Spleen (tissue), 11 donors: Measurements from ENCODE around the gene HRG. TPM values are rescaled to one million over a fixed set of nuclear protein-coding genes. Genes with fewer than 3 reads are reported as not detected.

Experiments
- DNase-seq: peaks from one replicate; pipeline ENCODE4 v3.0.0-alpha.2; 2020
- H3K27ac ChIP-seq, 8 donors: fragments of 200-600 bp; sonication (generic) in 7 of 8; 1 replicate in 4 of 8; 2 replicates in 4 of 8; pipeline versions ENCODE4 v1.5.0 to v1.8.0; 2016 to 2021; ENCODE audit warnings: inconsistent platforms in 4 of 8, mild to moderate bottlenecking in 4 of 8, moderate library complexity in 1 of 8
- H3K27me3 ChIP-seq, 7 donors: fragments of 200-600 bp; sonication (generic) in 6 of 7; replicated peaks in 1 of 7; 1 replicate in 4 of 7; 2 replicates in 3 of 7; pipeline versions ENCODE4 v1.5.0 to v1.8.0; 2016 to 2021; ENCODE audit warnings: inconsistent platforms in 3 of 7, mild to moderate bottlenecking in 1 of 7
- H3K36me3 ChIP-seq, 6 donors: fragments of 200-600 bp; sonication (generic) in 5 of 6; 1 replicate in 4 of 6; 2 replicates in 2 of 6; pipeline versions ENCODE4 v1.5.0 to v1.8.0; 2016 to 2021; ENCODE audit warnings: inconsistent platforms in 2 of 6
- H3K4me1 ChIP-seq, 6 donors: fragments of 200-600 bp; sonication (generic) in 5 of 6; 1 replicate in 3 of 6; 2 replicates in 3 of 6; pipeline versions ENCODE4 v1.5.0 to v1.8.0; 2016 to 2021; ENCODE audit warnings: inconsistent platforms in 3 of 6
- H3K4me3 ChIP-seq, 8 donors: fragments of 200-600 bp; sonication (generic) in 7 of 8; 1 replicate in 4 of 8; 2 replicates in 4 of 8; pipeline versions ENCODE4 v1.5.0 to v1.8.0; 2016 to 2021; ENCODE audit warnings: inconsistent platforms in 4 of 8, mild to moderate bottlenecking in 4 of 8, moderate library complexity in 2 of 8
- H3K9me3 ChIP-seq, 8 donors: fragments of 200-600 bp; sonication (generic) in 7 of 8; 1 replicate in 4 of 8; 2 replicates in 4 of 8; pipeline versions ENCODE4 v1.5.0 to v1.8.0; 2016 to 2021; ENCODE audit warnings: inconsistent platforms in 4 of 8
- POLR2A ChIP-seq, 3 donors: fragments of 450-650 bp; IDR thresholded peaks; one replicate each; pipeline ENCODE4 v1.5.1; 2017; ENCODE audit warnings: antibody characterized with exemption in 3 of 3, mild to moderate bottlenecking in 1 of 3
- POLR2AphosphoS5 ChIP-seq, 3 donors: sonication (generic); formaldehyde crosslinking; IDR thresholded peaks; one replicate each; pipeline ENCODE4 v1.5.1; 2017; ENCODE audit warnings: antibody characterized with exemption in 3 of 3
- WGBS, 5 donors: extraction: QIAGEN DNeasy Blood & Tissue Kit in 3 of 5; methylation state at CpG; one replicate each; pipeline versions ENCODE4 v1.1.5 to v1.1.7; 2013 to 2018; 5-methylcytosine and 5-hydroxymethylcytosine counted together
- intact Hi-C: fragments of 100-400 bp; cut with DNase I; formaldehyde crosslinking; loops from one replicate; pipeline ENCODE4 v1.15.0; 2023; ENCODE audit warnings: low total_unique reads
- polyA plus RNA-seq, 3 donors: library from polyadenylated mRNA; stranded (reverse); fragments of 200-250 nt; gene quantifications; one replicate each; pipeline ENCODE4 v1.2.1, GENCODE V29; 2013
- total RNA-seq, 7 donors: library from RNA; depleted of rRNA in 3 of 7; stranded (reverse); fragments of >200 nt in 3 of 7; fragmentation: NEBNext Ultra II Directional in 4 of 7; extraction: Animal tissue kit (Norgen Biotek cat#: 25700) in 4 of 7; gene quantifications; one replicate each; pipeline versions ENCODE4 v1.1.0 to v1.2.1, GENCODE V29; 2016 to 2021
- TF ChIP-seq, protein P1 (sequence below), 11 experiments: fragments of 200-600 bp in 7 of 11; fragments of 450-650 bp in 4 of 11; sonication (generic) in 4 of 11; IDR thresholded peaks in 8 of 11; conservative IDR thresholded peaks in 3 of 11; 1 replicate in 7 of 11; 2 replicates in 4 of 11; pipeline versions ENCODE4 v1.4.0 to v1.8.0; 2016 to 2021; ENCODE audit warnings: antibody characterized with exemption in 11 of 11, inconsistent platforms in 4 of 11, mild to moderate bottlenecking in 1 of 11
- donor health status: healthy with polysubstance abuse.
- donor health status: DM: no; HTN: no; CAD: no; lungs with moderate emphysema.
- donor health status: DM: no; HTN: no; CAD: no.
- donor health status: Bipolar disorder and iron deficiency.
- donor health status: healthy.
- donor health status: DM: no; HTN: no; CAD: no.
- donor health status: DM: yes; HTN: yes; CAD: no.

HRG gene
- total and polyA plus RNA-seq, 10 donors, result not detected

DNA sequence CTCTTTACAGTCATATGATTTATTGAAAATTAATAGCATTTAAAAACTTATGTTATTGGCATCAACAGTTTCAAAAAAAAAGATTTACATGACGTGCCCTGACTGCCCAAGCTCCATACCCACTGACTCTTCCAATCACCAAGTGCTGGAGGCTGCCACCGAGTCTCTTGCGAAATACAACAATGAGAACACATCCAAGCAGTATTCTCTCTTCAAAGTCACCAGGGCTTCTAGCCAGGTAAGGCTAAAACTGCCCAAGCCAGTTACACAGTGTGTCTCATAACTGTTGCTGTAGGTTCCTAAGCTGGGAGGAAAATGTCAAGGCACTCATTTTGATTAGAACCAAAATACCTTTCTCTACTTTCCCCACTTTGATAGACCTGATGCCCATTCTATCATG, 21.1 kb upstream of the HRG start:
- DNase-seq, result no peak
- WGBS, 5 donors, result 75 to 87% (median 80%) methylated on average over 3 of the region's 3 CpGs
- intact Hi-C loops, result no loop called here
- Histone ChIP-seq H3K4me3 (no peak overlapping the region), H3K27ac (no peak overlapping the region), H3K9me3 (no peaks in the 10 kb centered on the region), H3K36me3 (no peaks in the 10 kb centered on the region), H3K4me1 (no peaks in the 10 kb centered on the region), H3K27me3 (peaks cover 0 to 10% (median 0%) of the 10 kb centered on the region in 7 donors)
- TF ChIP-seq POLR2A (IDR thresholded peaks at IDR 0.05) (no peak), POLR2AphosphoS5 (IDR thresholded peaks at IDR 0.05) (no peak)
- TF ChIP-seq, protein P1, sequence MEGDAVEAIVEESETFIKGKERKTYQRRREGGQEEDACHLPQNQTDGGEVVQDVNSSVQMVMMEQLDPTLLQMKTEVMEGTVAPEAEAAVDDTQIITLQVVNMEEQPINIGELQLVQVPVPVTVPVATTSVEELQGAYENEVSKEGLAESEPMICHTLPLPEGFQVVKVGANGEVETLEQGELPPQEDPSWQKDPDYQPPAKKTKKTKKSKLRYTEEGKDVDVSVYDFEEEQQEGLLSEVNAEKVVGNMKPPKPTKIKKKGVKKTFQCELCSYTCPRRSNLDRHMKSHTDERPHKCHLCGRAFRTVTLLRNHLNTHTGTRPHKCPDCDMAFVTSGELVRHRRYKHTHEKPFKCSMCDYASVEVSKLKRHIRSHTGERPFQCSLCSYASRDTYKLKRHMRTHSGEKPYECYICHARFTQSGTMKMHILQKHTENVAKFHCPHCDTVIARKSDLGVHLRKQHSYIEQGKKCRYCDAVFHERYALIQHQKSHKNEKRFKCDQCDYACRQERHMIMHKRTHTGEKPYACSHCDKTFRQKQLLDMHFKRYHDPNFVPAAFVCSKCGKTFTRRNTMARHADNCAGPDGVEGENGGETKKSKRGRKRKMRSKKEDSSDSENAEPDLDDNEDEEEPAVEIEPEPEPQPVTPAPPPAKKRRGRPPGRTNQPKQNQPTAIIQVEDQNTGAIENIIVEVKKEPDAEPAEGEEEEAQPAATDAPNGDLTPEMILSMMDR (IDR thresholded peaks at IDR 0.05 in 8 of 11, conservative IDR thresholded peaks at IDR 0.05 in 3 of 11), result no peak

DNA sequence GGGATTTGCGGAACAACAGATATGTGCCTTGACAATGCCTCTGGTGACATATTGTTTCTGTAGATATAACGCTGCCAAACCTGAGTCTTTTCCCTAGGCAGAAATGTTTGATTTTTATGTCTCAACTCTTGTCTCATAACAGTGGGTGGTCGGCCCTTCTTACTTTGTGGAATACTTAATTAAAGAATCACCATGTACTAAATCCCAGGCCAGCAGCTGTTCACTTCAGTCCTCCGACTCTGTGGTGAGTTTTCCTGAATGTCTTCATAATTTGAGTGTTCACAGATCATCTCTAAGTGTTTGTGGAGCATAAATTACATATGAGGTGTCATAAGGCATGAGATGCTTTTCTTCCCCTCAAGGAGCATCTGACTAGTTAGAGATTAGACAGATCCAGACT, 19.7 kb upstream of the HRG start:
- 76 to 88% (median 85%) methylated on average over 4 of the region's 4 CpGs for WGBS, 5 donors
- intact Hi-C loops, result no loop called here

DNA sequence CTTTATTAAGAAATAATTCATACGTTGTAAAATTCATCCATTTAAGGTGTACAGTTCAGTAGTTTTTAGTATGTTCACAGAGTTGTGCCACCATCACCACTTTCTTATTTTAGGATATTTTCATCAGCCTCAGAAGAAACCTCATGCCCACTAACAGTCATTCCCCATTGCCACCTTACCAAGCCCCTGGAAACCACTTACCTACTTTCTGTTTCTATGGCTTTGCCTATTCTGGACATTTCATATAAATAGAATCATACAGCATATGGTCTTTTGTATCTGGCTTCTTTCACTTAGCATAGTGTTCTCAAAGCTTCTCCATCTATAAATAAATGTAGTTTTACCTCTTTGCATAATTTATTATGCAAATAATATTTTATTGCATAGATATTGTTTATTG, 19.0 kb upstream of the HRG start:
- TF ChIP-seq, protein P1 (IDR thresholded peaks at IDR 0.05 in 8 of 11, conservative IDR thresholded peaks at IDR 0.05 in 3 of 11), result no peak
- no peak for TF ChIP-seq POLR2AphosphoS5 (IDR thresholded peaks at IDR 0.05)
- no peak for TF ChIP-seq POLR2A (IDR thresholded peaks at IDR 0.05)
- no peak overlapping the region for H3K4me3 ChIP-seq
- WGBS, 5 donors, result 81 to 90% (median 84%) methylated on average over 1 of the region's 1 CpG
- H3K36me3 ChIP-seq, result no peaks in the 10 kb centered on the region
- peaks cover 0 to 8% (median 0%) of the 10 kb centered on the region in 7 donors for H3K27me3 ChIP-seq
- no peak overlapping the region for H3K27ac ChIP-seq
- peaks cover 0 to 2% (median 0%) of the 10 kb centered on the region in 6 donors for H3K4me1 ChIP-seq
- intact Hi-C loops, result no loop called here
- no peak for DNase-seq
- no peaks in the 10 kb centered on the region for H3K9me3 ChIP-seq

More for the DNA sequence above, 19.7 kb upstream of the HRG start:
- no peak overlapping the region for H3K4me3 ChIP-seq
- DNase-seq, result no peak
- no peak overlapping the region for H3K27ac ChIP-seq
- peaks cover 0 to 4% (median 0%) of the 10 kb centered on the region in 7 donors for H3K27me3 ChIP-seq
- H3K4me1 ChIP-seq, result no peaks in the 10 kb centered on the region
- no peaks in the 10 kb centered on the region for H3K9me3 ChIP-seq
- H3K36me3 ChIP-seq, result no peaks in the 10 kb centered on the region
- TF ChIP-seq POLR2AphosphoS5 (IDR thresholded peaks at IDR 0.05) (no peak), POLR2A (IDR thresholded peaks at IDR 0.05) (no peak)
- TF ChIP-seq, protein P1 (IDR thresholded peaks at IDR 0.05 in 8 of 11, conservative IDR thresholded peaks at IDR 0.05 in 3 of 11), result no peak

DNA sequence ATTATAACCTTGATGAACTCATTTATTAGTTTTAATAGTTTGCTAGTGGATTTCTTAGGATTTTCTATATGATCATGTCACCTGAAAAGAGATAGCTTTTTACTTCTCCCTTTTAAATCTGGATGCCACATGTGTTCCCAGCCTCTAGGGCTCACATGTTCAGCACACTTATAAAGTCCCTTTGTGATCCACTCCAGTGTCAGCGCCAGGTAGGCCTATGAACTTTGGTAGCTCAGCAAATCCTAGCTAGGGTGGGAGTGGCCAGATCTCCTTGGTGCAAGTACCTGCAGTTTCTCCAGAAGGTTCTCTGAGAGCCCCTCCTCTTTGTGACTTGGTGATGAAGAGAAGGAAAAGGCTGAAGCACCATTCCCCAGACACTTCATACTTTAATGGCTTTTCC, 17.0 kb upstream of the HRG start:
- H3K27me3 ChIP-seq, result peaks cover 0 to 8% (median 0%) of the 10 kb centered on the region in 7 donors
- H3K4me1 ChIP-seq, result peaks cover 0 to 19% (median 6%) of the 10 kb centered on the region in 6 donors
- no peak overlapping the region for H3K27ac ChIP-seq
- intact Hi-C loops, result no loop called here
- no peak overlapping the region for H3K4me3 ChIP-seq
- H3K9me3 ChIP-seq, result no peaks in the 10 kb centered on the region
- TF ChIP-seq POLR2A (IDR thresholded peaks at IDR 0.05) (no peak), POLR2AphosphoS5 (IDR thresholded peaks at IDR 0.05) (no peak)
- TF ChIP-seq, protein P1 (IDR thresholded peaks at IDR 0.05 in 8 of 11, conservative IDR thresholded peaks at IDR 0.05 in 3 of 11), result no peak
- DNase-seq, result no peak
- no peaks in the 10 kb centered on the region for H3K36me3 ChIP-seq
- 71 to 94% (median 81%) methylated on average over 1 of the region's 1 CpG for WGBS, 5 donors
